ENCODE measurements around the gene FBRSL1. TPM values are rescaled to one million over a fixed set of nuclear protein-coding genes. Genes with fewer than 3 reads are reported as not detected.

FBRSL1 gene
- total RNA-seq, 1 donor from 2014 or later = 199 TPM

- Mint-ChIP-seq H3K27me3 (no peaks in the 10 kb centered on the region), H3K4me3 (ENCODE audit: low read depth) (no peak overlapping the region), H3K9me3 (ENCODE audit: low read depth) (no peaks in the 10 kb centered on the region), H3K27ac (no peak overlapping the region), H3K36me3 (ENCODE audit: insufficient read depth) (peaks cover 2% of the 10 kb centered on the region), H3K4me1 (ENCODE audit: low read depth) (peaks cover 12% of the 10 kb centered on the region)
- peak; percentile 93 for TF ChIP-seq CTCF (IDR thresholded peaks at IDR 0.05; ENCODE audit: unreplicated experiment)
- DNase-seq (ENCODE audit: low spot score, unreplicated experiment) = peak; percentile 61
Observed at GRCh38 chr12:132523576-132524331, 33.8 kb downstream of the FBRSL1 start.

GRCh38 chr12:132524405-132524804 lies 34.5 kb downstream of the FBRSL1 start:
- H3K36me3 Mint-ChIP-seq (ENCODE audit: insufficient read depth) = no peaks in the 10 kb centered on the region
- no peak overlapping the region for H3K27ac Mint-ChIP-seq
- H3K9me3 Mint-ChIP-seq (ENCODE audit: low read depth) = no peaks in the 10 kb centered on the region
- no peak overlapping the region for H3K4me3 Mint-ChIP-seq (ENCODE audit: low read depth)
- no peak for TF ChIP-seq CTCF (IDR thresholded peaks at IDR 0.05; ENCODE audit: unreplicated experiment)
- peaks cover 11% of the 10 kb centered on the region for H3K4me1 Mint-ChIP-seq (ENCODE audit: low read depth)
- DNase-seq (ENCODE audit: low spot score, unreplicated experiment) = no peak
- H3K27me3 Mint-ChIP-seq = no peaks in the 10 kb centered on the region

- no peak overlapping the region for H3K27ac Mint-ChIP-seq
- H3K4me1 Mint-ChIP-seq (ENCODE audit: low read depth) = peaks cover 9% of the 10 kb centered on the region
- no peak overlapping the region for H3K4me3 Mint-ChIP-seq (ENCODE audit: low read depth)
- TF ChIP-seq CTCF (IDR thresholded peaks at IDR 0.05; ENCODE audit: unreplicated experiment) = no peak
- peaks cover 4% of the 10 kb centered on the region for H3K36me3 Mint-ChIP-seq (ENCODE audit: insufficient read depth)
- no peaks in the 10 kb centered on the region for H3K9me3 Mint-ChIP-seq (ENCODE audit: low read depth)
- DNase-seq (ENCODE audit: low spot score, unreplicated experiment) = no peak
- no peaks in the 10 kb centered on the region for H3K27me3 Mint-ChIP-seq
Observed at GRCh38 chr12:132525011-132525832, 35.3 kb downstream of the FBRSL1 start.

- Mint-ChIP-seq H3K36me3 (ENCODE audit: insufficient read depth) (peaks cover 4% of the 10 kb centered on the region), H3K4me3 (ENCODE audit: low read depth) (no peak overlapping the region), H3K4me1 (ENCODE audit: low read depth) (peaks cover 4% of the 10 kb centered on the region), H3K27me3 (no peaks in the 10 kb centered on the region), H3K9me3 (ENCODE audit: low read depth) (no peaks in the 10 kb centered on the region), H3K27ac (no peak overlapping the region)
- no peak for DNase-seq (ENCODE audit: low spot score, unreplicated experiment)
- no peak for TF ChIP-seq CTCF (IDR thresholded peaks at IDR 0.05; ENCODE audit: unreplicated experiment)
Observed at GRCh38 chr12:132525833-132526455, 36.0 kb downstream of the FBRSL1 start.

- Mint-ChIP-seq H3K27me3 (no peaks in the 10 kb centered on the region), H3K9me3 (ENCODE audit: low read depth) (peaks cover 3% of the 10 kb centered on the region), H3K4me3 (ENCODE audit: low read depth) (no peak overlapping the region), H3K27ac (no peak overlapping the region), H3K4me1 (ENCODE audit: low read depth) (no peaks in the 10 kb centered on the region), H3K36me3 (ENCODE audit: insufficient read depth) (peaks cover 8% of the 10 kb centered on the region)
- no peak for TF ChIP-seq CTCF (IDR thresholded peaks at IDR 0.05; ENCODE audit: unreplicated experiment)
- no peak for DNase-seq (ENCODE audit: low spot score, unreplicated experiment)
Observed at GRCh38 chr12:132527186-132527882, 37.4 kb downstream of the FBRSL1 start.
